GM12872 (cell line): ENCODE data around the gene SLC7A1.
A peak's percentile ranks its signal among the peaks of the same experiment; 100 is the strongest.

Experiments used
- CTCF ChIP-seq: IDR thresholded peaks from 3 replicates; pipeline ENCODE4 v1.5.1; 2011; ENCODE audit warnings: low read depth, mild to moderate bottlenecking, low read length, moderate library complexity; ENCODE audit not compliant: insufficient read depth

The SLC7A1 gene

GRCh38 chr13:29509999-29510589 lies 85.4 kb downstream of the SLC7A1 start:
- TF ChIP-seq CTCF = no peak

- TF ChIP-seq CTCF = no peak
These were observed 86.6 kb downstream of the SLC7A1 start for GRCh38 chr13:29508876-29509252.

- TF ChIP-seq CTCF = peak; percentile 98
These were observed 87.2 kb downstream of the SLC7A1 start for GRCh38 chr13:29508130-29508875.

GRCh38 chr13:29507356-29507755 lies 88.1 kb downstream of the SLC7A1 start:
- no peak for TF ChIP-seq CTCF

GRCh38 chr13:29505950-29506349 lies 89.5 kb downstream of the SLC7A1 start:
- no peak for TF ChIP-seq CTCF

GRCh38 chr13:29505511-29505910 lies 90.0 kb downstream of the SLC7A1 start:
- TF ChIP-seq CTCF = no peak

GRCh38 chr13:29504691-29505090 lies 90.8 kb downstream of the SLC7A1 start:
- TF ChIP-seq CTCF = no peak
